ENCODE data around the gene KLF14. TPM values are rescaled to one million over a fixed set of nuclear protein-coding genes. Genes with fewer than 3 reads are reported as not detected.

KLF14 gene
- polyA plus RNA-seq, 3 donors from 2014 or later: not detected

GRCh38 chr7:130736298-130736900 lies 2.4 kb upstream of the KLF14 start:
- peaks cover 8 to 32% (median 16%) of the 10 kb centered on the region in 6 donors for H3K9me3 Mint-ChIP-seq
- H3K4me3 Mint-ChIP-seq: no peak overlapping the region
- peaks cover 0 to 2% (median 0%) of the 10 kb centered on the region in 3 donors for H3K36me3 Mint-ChIP-seq
- peaks cover 12% of the 10 kb centered on the region in 2 donors for H3K4me1 Mint-ChIP-seq
- H3K27ac Mint-ChIP-seq: no peak overlapping the region
- peaks cover 22 to 51% (median 31%) of the 10 kb centered on the region in 3 donors for H3K27me3 Mint-ChIP-seq (ENCODE audit: low read depth in 3 of 3)
- DNase-seq: no peak

- DNase-seq: peak in 1 of 3 donors; percentile 8
- peak overlapping the region in 1 of 6 donors; percentile 45 for H3K27ac Mint-ChIP-seq
- peaks cover 28 to 57% (median 39%) of the 10 kb centered on the region in 3 donors for H3K27me3 Mint-ChIP-seq (ENCODE audit: low read depth in 3 of 3)
- H3K36me3 Mint-ChIP-seq: peaks cover 0 to 3% (median 0%) of the 10 kb centered on the region in 3 donors
- H3K4me3 Mint-ChIP-seq: peak overlapping the region; percentile 83 to 93 (median 89)
- H3K9me3 Mint-ChIP-seq: peaks cover 11 to 38% (median 16%) of the 10 kb centered on the region in 6 donors
- peaks cover 12% of the 10 kb centered on the region in 2 donors for H3K4me1 Mint-ChIP-seq
Measured at GRCh38 chr7:130734815-130735716, 1.1 kb upstream of the KLF14 start.

- no peak overlapping the region for H3K27ac Mint-ChIP-seq
- peak overlapping the region; percentile 62 to 76 (median 72) for H3K4me3 Mint-ChIP-seq
- H3K27me3 Mint-ChIP-seq (ENCODE audit: low read depth in 3 of 3): peaks cover 33 to 57% (median 39%) of the 10 kb centered on the region in 3 donors
- H3K4me1 Mint-ChIP-seq: peaks cover 12% of the 10 kb centered on the region in 2 donors
- DNase-seq: no peak
- H3K36me3 Mint-ChIP-seq: peaks cover 0 to 3% (median 0%) of the 10 kb centered on the region in 3 donors
- H3K9me3 Mint-ChIP-seq: peaks cover 13 to 38% (median 16%) of the 10 kb centered on the region in 6 donors
Measured at GRCh38 chr7:130732980-130733930, 752 bp downstream of the KLF14 start.

- Mint-ChIP-seq H3K27me3 (ENCODE audit: low read depth in 3 of 3) (peaks cover 2 to 8% (median 5%) of the 10 kb centered on the region in 3 donors), H3K36me3 (no peaks in the 10 kb centered on the region), H3K4me3 (no peak overlapping the region), H3K9me3 (no peaks in the 10 kb centered on the region), H3K4me1 (no peaks in the 10 kb centered on the region), H3K27ac (no peak overlapping the region)
- no peak for DNase-seq
Measured at GRCh38 chr7:130723784-130724183, 10.2 kb downstream of the KLF14 start.

GRCh38 chr7:130721486-130722277 lies 12.3 kb downstream of the KLF14 start:
- no peaks in the 10 kb centered on the region for H3K9me3 Mint-ChIP-seq
- no peak overlapping the region for H3K27ac Mint-ChIP-seq
- H3K4me1 Mint-ChIP-seq: no peaks in the 10 kb centered on the region
- peaks cover 0 to 5% (median 2%) of the 10 kb centered on the region in 3 donors for H3K27me3 Mint-ChIP-seq (ENCODE audit: low read depth in 3 of 3)
- DNase-seq: peak in 2 of 3 donors; percentile 9 to 11
- no peaks in the 10 kb centered on the region for H3K36me3 Mint-ChIP-seq
- H3K4me3 Mint-ChIP-seq: no peak overlapping the region

- H3K27ac Mint-ChIP-seq: no peak overlapping the region
Measured at GRCh38 chr7:130719541-130719940, 14.5 kb downstream of the KLF14 start.

GRCh38 chr7:130712416-130712815 lies 21.6 kb downstream of the KLF14 start:
- H3K27me3 Mint-ChIP-seq (ENCODE audit: low read depth in 3 of 3): peaks cover 2 to 8% (median 7%) of the 10 kb centered on the region in 3 donors
- H3K27ac Mint-ChIP-seq: no peak overlapping the region
- no peaks in the 10 kb centered on the region for H3K9me3 Mint-ChIP-seq
- DNase-seq: no peak
- H3K36me3 Mint-ChIP-seq: no peaks in the 10 kb centered on the region
- no peak overlapping the region for H3K4me3 Mint-ChIP-seq
- H3K4me1 Mint-ChIP-seq: no peaks in the 10 kb centered on the region

More at GRCh38 chr7:130719541-130719940, 14.5 kb downstream of the KLF14 start:
- Mint-ChIP-seq H3K4me1 (no peaks in the 10 kb centered on the region), H3K9me3 (no peaks in the 10 kb centered on the region), H3K27me3 (ENCODE audit: low read depth in 3 of 3) (peaks cover 0 to 5% (median 2%) of the 10 kb centered on the region in 3 donors), H3K36me3 (no peaks in the 10 kb centered on the region), H3K4me3 (no peak overlapping the region)
- DNase-seq: no peak

- no peak for DNase-seq
- Mint-ChIP-seq H3K36me3 (no peaks in the 10 kb centered on the region), H3K9me3 (peaks cover 0 to 3% (median under 1%) of the 10 kb centered on the region in 6 donors), H3K4me1 (no peaks in the 10 kb centered on the region), H3K4me3 (no peak overlapping the region), H3K27ac (no peak overlapping the region), H3K27me3 (ENCODE audit: low read depth in 3 of 3) (peaks cover 5 to 11% (median 8%) of the 10 kb centered on the region in 3 donors)
Measured at GRCh38 chr7:130708766-130709165, 25.2 kb downstream of the KLF14 start.

- H3K27ac Mint-ChIP-seq: no peak overlapping the region
- no peaks in the 10 kb centered on the region for H3K36me3 Mint-ChIP-seq
Measured at GRCh38 chr7:130708001-130708400, 26.0 kb downstream of the KLF14 start.

GRCh38 chr7:130703851-130704250 lies 30.2 kb downstream of the KLF14 start:
- no peak overlapping the region for H3K27ac Mint-ChIP-seq
- H3K9me3 Mint-ChIP-seq: peaks cover 0 to 3% (median under 1%) of the 10 kb centered on the region in 6 donors
- no peaks in the 10 kb centered on the region for H3K4me1 Mint-ChIP-seq
- H3K27me3 Mint-ChIP-seq (ENCODE audit: low read depth in 3 of 3): peaks cover 2 to 11% (median 10%) of the 10 kb centered on the region in 3 donors
- no peaks in the 10 kb centered on the region for H3K36me3 Mint-ChIP-seq
- H3K4me3 Mint-ChIP-seq: no peak overlapping the region
- no peak for DNase-seq

More at GRCh38 chr7:130708001-130708400, 26.0 kb downstream of the KLF14 start:
- H3K4me3 Mint-ChIP-seq: no peak overlapping the region
- DNase-seq: no peak
- peaks cover 0 to 3% (median under 1%) of the 10 kb centered on the region in 6 donors for H3K9me3 Mint-ChIP-seq
- peaks cover 5 to 8% (median 8%) of the 10 kb centered on the region in 3 donors for H3K27me3 Mint-ChIP-seq (ENCODE audit: low read depth in 3 of 3)
- H3K4me1 Mint-ChIP-seq: no peaks in the 10 kb centered on the region

- peaks cover 0 to 11% (median 10%) of the 10 kb centered on the region in 3 donors for H3K27me3 Mint-ChIP-seq (ENCODE audit: low read depth in 3 of 3)
- no peaks in the 10 kb centered on the region for H3K36me3 Mint-ChIP-seq
Measured at GRCh38 chr7:130701650-130702049, 32.4 kb downstream of the KLF14 start.

GRCh38 chr7:130700760-130701159 lies 33.2 kb downstream of the KLF14 start:
- Mint-ChIP-seq H3K27ac (no peak overlapping the region), H3K4me1 (no peaks in the 10 kb centered on the region), H3K36me3 (no peaks in the 10 kb centered on the region), H3K4me3 (no peak overlapping the region), H3K27me3 (ENCODE audit: low read depth in 3 of 3) (peaks cover 0 to 7% (median 6%) of the 10 kb centered on the region in 3 donors), H3K9me3 (peaks cover 0 to 1% (median 0%) of the 10 kb centered on the region in 6 donors)
- DNase-seq: no peak

More at GRCh38 chr7:130701650-130702049, 32.4 kb downstream of the KLF14 start:
- Mint-ChIP-seq H3K4me3 (no peak overlapping the region), H3K9me3 (peaks cover 0 to 3% (median under 1%) of the 10 kb centered on the region in 6 donors), H3K27ac (no peak overlapping the region), H3K4me1 (no peaks in the 10 kb centered on the region)
- DNase-seq: no peak

Data from immature natural killer cell (primary cell).